NOMO-1 treated with DMSO at 0.1 percent for 48 hours (cell line): ENCODE results near the gene KRT79.

ENCODE experiments used
- DNase-seq: peaks from one replicate; lab custom pipeline; 2025; ENCODE audit not compliant: unreplicated experiment; lab: John Stamatoyannopoulos, UW

KRT79 gene

DNA sequence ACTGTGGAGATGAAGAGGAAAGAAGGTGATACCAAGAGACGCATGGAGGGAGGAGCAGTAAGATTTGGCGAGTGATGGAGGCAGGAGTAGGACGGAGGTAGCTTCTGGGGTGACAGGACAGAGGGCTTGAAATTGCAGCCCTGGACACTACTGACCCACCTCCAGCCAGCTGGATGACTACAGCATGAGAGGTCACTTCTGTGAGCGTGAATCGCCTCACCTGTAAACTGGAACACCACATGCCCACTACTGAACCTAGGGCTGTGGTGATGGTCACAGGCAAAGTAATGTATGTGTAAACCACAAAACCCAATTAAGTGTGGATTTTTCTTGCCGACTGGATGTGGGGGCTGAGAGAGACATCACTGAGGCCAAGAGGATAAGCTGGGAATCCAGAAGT, 13.6 kb downstream of the KRT79 start:
- no peak for DNase-seq

DNA sequence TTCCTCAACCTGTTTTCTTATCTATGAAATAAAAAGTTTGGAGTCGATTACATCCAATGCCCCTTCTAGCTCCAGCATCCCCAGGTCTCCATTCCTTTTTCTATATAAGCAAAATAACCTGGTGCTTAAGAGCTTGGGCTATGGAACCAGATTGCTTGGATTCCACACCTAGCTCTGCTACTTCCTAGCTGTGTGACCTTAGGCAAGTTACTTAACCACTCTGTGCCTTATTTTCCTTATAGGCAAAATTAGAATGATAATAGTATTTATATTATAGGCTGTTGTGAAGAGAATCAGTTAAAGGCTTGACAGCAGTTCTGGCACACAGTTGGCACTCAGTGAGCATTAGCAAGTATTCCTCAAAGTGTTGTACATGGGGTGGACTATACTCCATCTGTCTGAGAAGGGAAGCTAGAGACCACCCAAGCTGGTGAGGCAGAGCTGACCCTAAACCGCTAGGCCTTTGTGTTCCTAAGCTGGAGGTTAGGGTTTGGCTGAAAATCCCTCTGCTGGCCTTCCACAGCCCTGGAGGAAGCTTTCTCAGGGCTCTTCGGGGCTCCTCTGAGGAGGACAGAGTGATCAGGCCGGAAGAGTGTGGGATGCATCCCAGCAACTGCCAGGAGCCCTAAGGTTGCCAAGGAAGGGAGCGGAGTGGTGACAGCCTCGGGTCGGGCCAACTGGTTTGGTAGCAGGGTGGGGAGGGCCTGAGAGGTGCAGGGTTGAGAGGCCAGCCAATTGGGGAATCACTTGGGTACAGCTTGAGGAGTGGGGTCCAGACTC, 14.2 kb downstream of the KRT79 start:
- DNase-seq: no peak

GRCh38 chr12:52818887-52819420, 15.2 kb downstream of the KRT79 start:
- DNase-seq: no peak

- no peak for DNase-seq
These were observed 15.7 kb downstream of the KRT79 start for GRCh38 chr12:52818388-52818787.

DNA sequence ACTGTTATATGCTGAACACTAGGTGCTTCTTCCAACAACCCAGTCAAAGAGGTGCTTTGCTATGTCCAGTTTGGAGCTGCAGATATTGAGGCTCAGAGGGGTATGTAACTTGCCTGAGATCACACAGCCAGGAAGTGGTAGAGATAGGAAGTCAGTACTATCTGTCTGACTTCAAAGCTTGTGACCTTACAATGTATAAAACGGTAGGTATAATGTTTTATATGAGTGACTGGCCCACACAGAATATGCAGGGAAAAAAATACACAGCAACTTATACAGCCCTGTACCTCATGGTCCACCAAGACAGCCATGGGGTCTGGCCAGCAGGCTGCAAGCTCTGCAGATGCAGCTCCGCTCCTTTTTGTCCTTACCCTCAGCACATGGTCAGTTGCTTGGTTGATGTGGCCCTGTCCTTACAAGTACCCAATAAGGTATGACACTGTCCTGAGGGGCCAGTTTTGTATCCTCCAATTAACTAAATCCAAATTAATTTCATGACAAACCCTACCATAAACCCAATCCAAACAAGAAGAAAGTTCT, 16.3 kb downstream of the KRT79 start:
- DNase-seq: no peak

GRCh38 chr12:52817003-52817698, 17.0 kb downstream of the KRT79 start:
- DNase-seq: no peak

DNA sequence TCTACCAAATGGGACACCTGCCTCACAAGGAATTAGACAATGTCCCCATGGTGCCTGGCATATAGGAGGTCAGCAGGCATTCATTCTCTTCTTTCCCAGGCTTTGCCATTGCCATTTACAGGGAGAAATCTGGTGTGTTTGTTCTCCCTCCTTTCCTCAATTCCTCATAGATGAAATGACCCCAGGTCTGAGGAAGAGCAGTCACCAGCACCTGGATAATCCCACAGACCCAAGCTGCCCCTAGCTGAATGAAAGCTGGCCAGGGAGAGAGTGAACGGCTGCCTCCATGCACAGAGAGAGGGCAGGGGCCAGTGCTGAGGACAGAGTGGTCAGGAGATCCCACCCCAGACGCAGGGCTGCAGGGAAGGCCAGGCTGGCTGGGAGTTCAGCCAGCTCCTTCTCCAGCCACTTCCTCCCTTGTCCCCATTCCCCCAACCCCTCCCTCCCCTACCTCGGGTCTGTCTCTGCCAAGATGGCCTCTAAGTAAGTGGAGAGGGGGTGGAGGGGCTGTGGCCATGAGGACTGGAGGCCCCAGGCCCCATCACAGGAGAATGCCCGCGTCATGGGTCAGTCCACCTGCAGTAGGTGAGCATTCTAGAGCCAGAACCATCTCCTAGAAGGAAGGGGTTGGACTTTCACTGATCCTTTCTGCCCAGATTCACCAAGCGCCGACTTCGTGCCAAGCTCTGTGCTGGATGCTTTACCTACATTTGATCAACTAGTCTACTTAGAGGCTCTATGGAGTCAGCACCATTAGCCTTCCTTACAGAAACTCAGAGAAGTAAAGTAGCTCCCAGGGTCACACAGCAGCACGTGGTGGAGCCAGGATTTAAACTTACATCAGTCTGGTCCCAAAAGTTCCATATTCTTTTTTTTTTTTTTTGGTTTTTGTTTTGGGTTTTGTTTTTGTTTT, 18.2 kb downstream of the KRT79 start:
- DNase-seq: no peak

DNA sequence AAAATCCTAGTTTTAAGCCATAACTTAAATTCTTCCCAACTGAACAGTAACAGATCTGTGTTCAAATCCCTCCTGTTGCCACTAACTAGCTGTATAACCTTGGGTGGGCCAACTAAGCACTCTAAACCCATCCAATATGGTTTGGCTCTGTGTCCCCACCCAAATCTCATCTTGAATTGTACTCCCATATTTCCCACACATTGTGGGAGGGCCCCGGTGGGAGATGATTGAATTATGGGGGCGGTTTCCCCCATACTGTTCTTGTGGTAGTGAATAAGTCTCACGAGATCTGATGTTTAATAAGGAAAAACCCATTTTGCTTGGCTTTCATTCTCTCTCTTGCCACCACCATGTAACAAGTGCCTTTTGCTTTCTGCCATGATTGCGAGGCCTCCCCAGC, 18.9 kb downstream of the KRT79 start:
- no peak for DNase-seq

DNA sequence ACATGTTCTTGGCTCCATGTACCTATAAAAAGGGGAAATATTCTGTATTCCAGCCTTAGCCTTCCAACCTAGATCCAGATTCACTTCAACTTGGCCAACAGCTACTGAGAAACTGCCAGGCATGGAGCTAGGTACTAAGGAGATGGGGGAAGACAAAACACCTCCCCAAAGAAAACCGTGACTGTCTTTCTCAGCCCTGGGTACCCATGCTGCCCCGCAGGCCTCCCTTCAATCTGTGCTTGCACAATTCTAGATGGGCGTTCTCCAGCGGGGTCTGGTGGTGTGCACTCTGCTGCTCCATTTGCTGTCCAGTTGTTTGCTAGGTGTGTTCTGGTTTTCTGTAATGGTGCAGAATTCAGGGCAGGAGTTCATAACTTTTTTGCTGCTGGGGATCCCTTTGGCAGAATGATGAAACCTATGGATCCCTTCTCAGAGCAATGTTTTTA, 19.4 kb downstream of the KRT79 start:
- no peak for DNase-seq

GRCh38 chr12:52813885-52814709, 20.0 kb downstream of the KRT79 start, which contains the start of gene KRT4:
KRT4 (minus strand) TSS chr12:52814116; CDS start chr12:52814058, 58 bp downstream.
- DNase-seq: no peak

GRCh38 chr12:52813203-52813819, 20.8 kb downstream of the KRT79 start:
- DNase-seq: no peak

DNA sequence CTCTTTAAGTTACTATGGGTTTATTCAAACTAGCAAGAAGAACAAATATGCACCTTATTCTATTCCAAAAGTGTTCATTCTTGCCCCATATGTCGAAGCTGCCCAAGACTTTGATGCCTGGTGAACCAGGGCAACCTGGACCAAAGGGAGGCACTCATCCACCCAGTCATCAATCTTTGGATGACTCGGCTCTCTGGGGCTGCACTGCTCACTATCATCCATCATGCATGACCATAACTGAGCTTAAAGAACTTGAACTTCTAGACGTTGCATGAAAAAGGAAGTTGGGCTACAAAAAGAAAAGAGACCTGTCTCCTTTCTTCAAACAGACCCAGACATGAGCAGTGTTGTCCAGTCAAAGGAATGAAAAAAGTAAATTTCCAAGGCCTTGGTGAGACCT, 21.4 kb downstream of the KRT79 start:
- DNase-seq: no peak

- no peak for DNase-seq
These were observed 22.1 kb downstream of the KRT79 start for GRCh38 chr12:52812073-52812400.

DNA sequence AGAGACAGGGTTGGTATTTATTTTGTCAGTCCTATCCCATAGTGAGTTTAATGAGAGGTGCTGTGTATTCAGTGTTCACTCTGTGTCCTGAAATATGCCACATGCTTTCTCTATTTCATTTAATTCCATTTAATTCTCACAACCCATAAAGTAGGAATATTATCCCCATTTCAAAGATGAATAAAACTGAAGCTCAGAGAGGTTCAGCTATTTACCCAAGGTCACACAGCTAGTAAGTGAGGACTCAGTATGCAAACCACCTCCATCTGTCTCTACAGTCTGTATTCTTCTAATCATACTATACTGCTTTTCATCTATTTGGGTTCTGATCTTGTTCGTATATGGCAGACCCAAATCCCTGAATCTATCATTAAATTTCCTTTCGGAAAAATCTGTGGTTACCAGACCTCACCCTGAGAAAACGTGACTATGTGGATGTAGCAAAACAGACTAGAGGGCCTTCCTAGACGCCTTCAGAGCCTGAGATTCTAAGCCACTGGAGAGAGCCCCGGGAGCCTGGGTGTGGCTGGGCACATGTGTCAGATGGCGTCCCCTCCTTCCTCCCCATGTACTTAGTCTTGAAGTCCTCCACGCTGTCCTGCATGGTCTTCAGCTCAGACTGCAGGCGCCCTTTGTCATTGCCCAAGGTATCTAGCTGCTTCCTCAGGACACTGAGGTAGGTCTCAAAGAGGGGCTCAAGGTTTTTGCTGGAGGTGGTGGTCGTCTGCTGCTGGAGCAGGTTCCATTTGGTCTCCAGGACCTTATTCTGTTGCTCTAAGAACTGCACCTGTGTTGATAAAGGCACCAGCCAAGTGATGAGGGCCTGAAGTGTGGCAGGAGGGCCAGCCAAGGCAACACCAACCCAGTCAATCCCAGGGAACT, 22.7 kb downstream of the KRT79 start:
- no peak for DNase-seq

DNA sequence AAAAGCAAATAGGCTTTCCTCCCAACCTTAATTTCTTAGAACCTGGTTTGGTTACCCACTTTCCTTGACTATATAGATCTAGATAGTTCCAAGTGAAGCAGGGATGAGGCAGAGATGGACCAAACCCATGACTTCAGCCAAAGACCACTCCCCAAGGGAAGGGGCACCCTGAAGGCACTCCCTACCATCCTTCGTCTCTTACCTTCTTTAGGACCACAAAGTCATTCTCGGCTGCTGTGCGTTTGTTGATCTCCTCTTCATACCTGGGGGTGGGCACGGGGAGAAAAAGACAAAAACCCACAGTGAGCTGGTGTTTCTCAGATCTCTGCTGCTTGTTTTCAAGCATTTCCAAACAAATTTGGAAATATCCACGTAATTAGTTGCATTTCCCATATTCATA, 23.6 kb downstream of the KRT79 start:
- no peak for DNase-seq

DNA sequence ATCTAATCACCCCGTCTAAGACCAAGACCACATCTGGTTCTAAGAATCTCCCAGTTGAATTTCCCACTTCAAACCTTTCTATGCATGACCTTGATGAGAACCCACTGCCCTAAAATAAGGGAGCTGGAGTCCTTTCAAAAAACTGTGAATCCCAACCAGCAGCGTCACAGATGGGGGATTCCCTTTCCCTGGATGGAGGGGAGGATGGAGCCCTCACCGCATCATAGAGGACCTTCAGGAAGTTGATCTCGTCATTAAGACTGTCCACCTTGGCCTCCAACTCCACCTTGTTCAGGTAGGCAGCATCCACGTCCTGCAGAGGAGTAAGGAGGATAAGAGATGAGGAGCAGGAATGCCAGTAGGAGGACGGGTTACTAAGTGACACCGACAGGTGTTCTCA, 24.9 kb downstream of the KRT79 start:
- DNase-seq: no peak

DNA sequence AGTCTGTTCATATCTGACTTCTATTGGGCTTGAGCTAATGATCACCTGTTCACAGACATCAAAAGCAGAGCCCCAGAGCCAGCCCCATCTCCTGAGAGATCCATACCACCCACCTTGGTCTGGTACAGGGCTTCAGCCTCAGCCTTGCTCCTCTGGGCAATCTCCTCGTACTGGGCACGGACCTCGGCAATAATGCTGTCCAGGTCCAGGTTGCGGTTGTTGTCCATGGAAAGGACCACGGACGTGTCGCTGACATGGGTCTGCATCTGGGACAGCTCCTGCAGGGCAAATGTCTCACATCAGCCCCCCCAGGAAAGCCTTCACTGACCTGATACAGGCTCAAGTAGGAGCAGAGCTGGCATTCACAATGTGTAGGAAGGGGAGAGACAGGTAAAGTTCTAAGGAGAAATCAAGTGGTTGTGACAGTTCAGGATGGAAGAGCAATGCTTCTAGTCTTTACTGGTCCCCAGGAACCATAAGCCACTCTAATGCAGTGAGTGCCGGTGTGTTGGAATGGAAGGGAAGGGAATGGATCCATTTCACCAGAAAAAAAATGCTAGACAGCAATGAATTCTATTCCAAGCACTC, 25.4 kb downstream of the KRT79 start:
- DNase-seq: no peak
